Measurements from ENCODE around the gene MFSD6L. TPM values are rescaled to one million over a fixed set of nuclear protein-coding genes. Genes with fewer than 3 reads are reported as not detected.

MFSD6L gene
- total and polyA plus RNA-seq, 2 of the 13 experiments (the other 11 are each of a cell fraction or from before 2014, with no cell fraction given): not detected

GRCh38 chr17:8788998-8789397 is 10.2 kb downstream of the MFSD6L start (continued):
- TF ChIP-seq NCOA2 (CRISPR knock-in tag; IDR thresholded peaks at IDR 0.05): peak; percentile 51; the same call in 1 of the 2 replicates
- TF ChIP-seq HDAC1 (CRISPR knock-in tag; IDR thresholded peaks at IDR 0.05): peak; percentile 72
- TF ChIP-seq ZNF17 (CRISPR knock-in tag; IDR thresholded peaks at IDR 0.05): no peak
- TF ChIP-seq, protein P1, sequence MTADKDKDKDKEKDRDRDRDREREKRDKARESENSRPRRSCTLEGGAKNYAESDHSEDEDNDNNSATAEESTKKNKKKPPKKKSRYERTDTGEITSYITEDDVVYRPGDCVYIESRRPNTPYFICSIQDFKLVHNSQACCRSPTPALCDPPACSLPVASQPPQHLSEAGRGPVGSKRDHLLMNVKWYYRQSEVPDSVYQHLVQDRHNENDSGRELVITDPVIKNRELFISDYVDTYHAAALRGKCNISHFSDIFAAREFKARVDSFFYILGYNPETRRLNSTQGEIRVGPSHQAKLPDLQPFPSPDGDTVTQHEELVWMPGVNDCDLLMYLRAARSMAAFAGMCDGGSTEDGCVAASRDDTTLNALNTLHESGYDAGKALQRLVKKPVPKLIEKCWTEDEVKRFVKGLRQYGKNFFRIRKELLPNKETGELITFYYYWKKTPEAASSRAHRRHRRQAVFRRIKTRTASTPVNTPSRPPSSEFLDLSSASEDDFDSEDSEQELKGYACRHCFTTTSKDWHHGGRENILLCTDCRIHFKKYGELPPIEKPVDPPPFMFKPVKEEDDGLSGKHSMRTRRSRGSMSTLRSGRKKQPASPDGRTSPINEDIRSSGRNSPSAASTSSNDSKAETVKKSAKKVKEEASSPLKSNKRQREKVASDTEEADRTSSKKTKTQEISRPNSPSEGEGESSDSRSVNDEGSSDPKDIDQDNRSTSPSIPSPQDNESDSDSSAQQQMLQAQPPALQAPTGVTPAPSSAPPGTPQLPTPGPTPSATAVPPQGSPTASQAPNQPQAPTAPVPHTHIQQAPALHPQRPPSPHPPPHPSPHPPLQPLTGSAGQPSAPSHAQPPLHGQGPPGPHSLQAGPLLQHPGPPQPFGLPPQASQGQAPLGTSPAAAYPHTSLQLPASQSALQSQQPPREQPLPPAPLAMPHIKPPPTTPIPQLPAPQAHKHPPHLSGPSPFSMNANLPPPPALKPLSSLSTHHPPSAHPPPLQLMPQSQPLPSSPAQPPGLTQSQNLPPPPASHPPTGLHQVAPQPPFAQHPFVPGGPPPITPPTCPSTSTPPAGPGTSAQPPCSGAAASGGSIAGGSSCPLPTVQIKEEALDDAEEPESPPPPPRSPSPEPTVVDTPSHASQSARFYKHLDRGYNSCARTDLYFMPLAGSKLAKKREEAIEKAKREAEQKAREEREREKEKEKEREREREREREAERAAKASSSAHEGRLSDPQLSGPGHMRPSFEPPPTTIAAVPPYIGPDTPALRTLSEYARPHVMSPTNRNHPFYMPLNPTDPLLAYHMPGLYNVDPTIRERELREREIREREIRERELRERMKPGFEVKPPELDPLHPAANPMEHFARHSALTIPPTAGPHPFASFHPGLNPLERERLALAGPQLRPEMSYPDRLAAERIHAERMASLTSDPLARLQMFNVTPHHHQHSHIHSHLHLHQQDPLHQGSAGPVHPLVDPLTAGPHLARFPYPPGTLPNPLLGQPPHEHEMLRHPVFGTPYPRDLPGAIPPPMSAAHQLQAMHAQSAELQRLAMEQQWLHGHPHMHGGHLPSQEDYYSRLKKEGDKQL (CRISPR knock-in tag; IDR thresholded peaks at IDR 0.05; ENCODE audit: low read depth): peak; percentile 94
- no peak for TF ChIP-seq FOXA1 (IDR thresholded peaks at IDR 0.05)
- TF ChIP-seq FOXA1 (CRISPR knock-in tag; IDR thresholded peaks at IDR 0.05): peak; percentile 94
- no peak; the same call in 1 of the 2 replicates for TF ChIP-seq TGIF2 (CRISPR knock-in tag; IDR thresholded peaks at IDR 0.05)
- TF ChIP-seq EP300 (IDR thresholded peaks at IDR 0.05; ENCODE audit: low read depth in 2 of 2, low read length in 2 of 2): peak in 1 of 2 experiments; percentile 68; a peak in 1 of 4 replicates
- no peak for TF ChIP-seq EP300 (CRISPR knock-in tag; IDR thresholded peaks at IDR 0.05; ENCODE audit: borderline replicate concordance)
- peak in 1 of 2 experiments; percentile 77; a peak in 2 of 4 replicates for TF ChIP-seq ATF4 (CRISPR knock-in tag; IDR thresholded peaks at IDR 0.05)
- peak; percentile 50; the same call in 1 of the 2 replicates for TF ChIP-seq FOXK1 (CRISPR knock-in tag; IDR thresholded peaks at IDR 0.05; ENCODE audit: borderline replicate concordance, low read depth)
- no peak for TF ChIP-seq WIZ (CRISPR knock-in tag; IDR thresholded peaks at IDR 0.05)
- no peak for TF ChIP-seq ZNF629 (CRISPR knock-in tag; conservative IDR thresholded peaks at IDR 0.05)
- TF ChIP-seq BCL6 (CRISPR knock-in tag; IDR thresholded peaks at IDR 0.05): peak; percentile 86
- TF ChIP-seq HMG20A (CRISPR knock-in tag; IDR thresholded peaks at IDR 0.05; ENCODE audit: borderline replicate concordance): peak; percentile 85
- TF ChIP-seq PITX1 (CRISPR knock-in tag; IDR thresholded peaks at IDR 0.05): peak; percentile 45; the same call in 1 of the 2 replicates
- TF ChIP-seq GATAD2A (CRISPR knock-in tag; IDR thresholded peaks at IDR 0.05): peak; percentile 81
- TF ChIP-seq SMARCE1 (IDR thresholded peaks at IDR 0.05; ENCODE audit: borderline replicate concordance): no peak
- peak; percentile 81 for TF ChIP-seq RARA (CRISPR knock-in tag; IDR thresholded peaks at IDR 0.05)
- TF ChIP-seq RCOR2 (CRISPR knock-in tag; IDR thresholded peaks at IDR 0.05): no peak
- TF ChIP-seq FOXA3 (CRISPR knock-in tag; IDR thresholded peaks at IDR 0.05): peak; percentile 93
- TF ChIP-seq FOXJ3 (CRISPR knock-in tag; IDR thresholded peaks at IDR 0.05; ENCODE audit: borderline replicate concordance): 0 out of 2 replicates have a peak, but pooled peaks have one; percentile 26
- peak in 1 of 2 experiments; percentile 75; a peak in 1 of 4 replicates for TF ChIP-seq NR2F1 (CRISPR knock-in tag; IDR thresholded peaks at IDR 0.05)
- TF ChIP-seq ZBTB10 (CRISPR knock-in tag; IDR thresholded peaks at IDR 0.05; ENCODE audit: borderline replicate concordance): no peak
